HepG2 (cell line): ENCODE data around the gene FNDC10. TPM values are rescaled to one million over a fixed set of nuclear protein-coding genes. Genes with fewer than 3 reads are reported as not detected.
A peak's percentile ranks its signal among the peaks of the same experiment; 100 is the strongest.

Experiments
- ATAC-seq: fragments of 200-7000 bp; cut with Tn5 transposase; 3 replicates; pipeline ENCODE4 v1.9.1; 2020; ENCODE audit warnings: mild to moderate bottlenecking, moderate library complexity
- BruUV-seq: library from RNA; stranded (reverse); fragments of 400-500 nt; replicated peaks from 2 replicates; lab custom pipeline; 2021; lab: Mats Ljungman, UMichigan
- CTCF ChIA-PET: fragments of 300-600 bp; formaldehyde crosslinking; extraction: SDS; loops from one replicate; lab custom pipeline; 2021; ENCODE audit warnings: low total read pairs, inconsistent platforms, low intra/inter-chr PET ratio; lab: Yijun Ruan, JAX
- POLR2A ChIA-PET: fragments of 350-600 bp; sonication (Branson Sonifier 250); formaldehyde crosslinking; loops from one replicate; lab custom pipeline; 2020; ENCODE audit warnings: antibody characterized with exemption, inconsistent platforms; lab: Yijun Ruan, JAX
- DNase-seq: peaks from one replicate; pipeline ENCODE4 v3.0.0-alpha.2; 2015; ENCODE audit warnings: low spot score
- FAIRE-seq: peaks from 3 replicates; lab custom pipeline; 2011; peaks lifted over from hg19 to GRCh38; lab: Jason Lieb, UNC
- H2AFZ ChIP-seq: one replicate; pipeline ENCODE4 v1.6.1; 2011; ENCODE audit warnings: low read length, inconsistent platforms
- H3K27ac ChIP-seq: fragments of 300-600 bp; 3 replicates; pipeline ENCODE4 v1.8.0; 2011; ENCODE audit warnings: mixed run types, mild to moderate bottlenecking, mixed read lengths, low read length, inconsistent platforms; ENCODE audit not compliant: insufficient read depth; ENCODE audit errors: extremely low read length
- H3K27me3 ChIP-seq, 2 experiments: fragments of 200-600 bp in 1 of 2; 2 replicates in 1 of 2; 3 replicates in 1 of 2; pipeline versions ENCODE4 v1.6.0 to v1.8.0; 2011; ENCODE audit warnings: low read length in 2 of 2, mild to moderate bottlenecking in 2 of 2, moderate library complexity in 2 of 2, inconsistent platforms in 1 of 2; ENCODE audit not compliant: insufficient read depth in 2 of 2, control insufficient read depth in 1 of 2
- H3K36me3 ChIP-seq, 2 experiments: fragments of 200-600 bp in 1 of 2; replicated peaks in 1 of 2; 2 replicates in 1 of 2; 3 replicates in 1 of 2; pipeline versions ENCODE4 v1.5.1 to v1.8.0; 2011; ENCODE audit warnings: low read length in 2 of 2, inconsistent platforms in 1 of 2; ENCODE audit not compliant: insufficient read depth in 2 of 2, control insufficient read depth in 1 of 2
- H3K4me1 ChIP-seq: 2 replicates; pipeline ENCODE4 v1.5.1; 2012; ENCODE audit warnings: low read length, inconsistent platforms; ENCODE audit not compliant: insufficient read depth
- H3K4me2 ChIP-seq: 2 replicates; pipeline ENCODE4 v1.6.0; 2011; ENCODE audit warnings: low read depth, low read length, inconsistent platforms
- H3K4me3 ChIP-seq, 3 experiments: fragments of 200-600 bp in 1 of 3; sonication (generic), shearing (Covaris generic) in 1 of 3; replicated peaks in 1 of 3; 2 replicates each; pipeline ENCODE4 v1.5.1; 2011 to 2016; ENCODE audit warnings: low read length in 3 of 3, inconsistent platforms in 2 of 3, low read depth in 2 of 3, mild to moderate bottlenecking in 2 of 3, control low read depth in 1 of 3, mixed read lengths in 1 of 3; ENCODE audit not compliant: insufficient read depth in 1 of 3
- H3K79me2 ChIP-seq: one replicate; pipeline ENCODE4 v1.6.1; 2011; ENCODE audit warnings: low read length, inconsistent platforms; ENCODE audit not compliant: insufficient read depth
- H3K9ac ChIP-seq: 2 replicates; pipeline ENCODE4 v1.6.0; 2011; ENCODE audit warnings: mild to moderate bottlenecking, low read depth, low read length, inconsistent platforms; ENCODE audit not compliant: insufficient read depth
- H3K9me3 ChIP-seq: 2 replicates; pipeline ENCODE4 v1.5.1; 2012; ENCODE audit warnings: mild to moderate bottlenecking, low read length
- H4K20me1 ChIP-seq: 2 replicates; pipeline ENCODE4 v1.6.0; 2011; ENCODE audit warnings: inconsistent platforms, mild to moderate bottlenecking, low read length, moderate library complexity; ENCODE audit not compliant: insufficient read depth
- AHR ChIP-seq: IDR thresholded peaks from 2 replicates; pipeline ENCODE4 v1.6.1; 2018; ENCODE audit warnings: missing genetic modification reagents, missing compliant biosample characterization
- DPF2 ChIP-seq: sonication (generic); formaldehyde crosslinking; IDR thresholded peaks from 2 replicates; pipeline ENCODE4 v1.4.0; 2020; ENCODE audit warnings: mild to moderate bottlenecking, low read depth, missing genetic modification reagents, borderline replicate concordance
- FIP1L1 ChIP-seq: fragments of 200-400 bp; formaldehyde crosslinking; IDR thresholded peaks from 2 replicates; pipeline ENCODE4 v1.6.1; 2018; ENCODE audit warnings: low read depth, mild to moderate bottlenecking, low read length, moderate library complexity, borderline replicate concordance; ENCODE audit not compliant: insufficient read depth
- IKZF1 ChIP-seq: fragments of 450-650 bp; IDR thresholded peaks from 2 replicates; pipeline ENCODE4 v1.7.1; 2016
- IRF9 ChIP-seq: sonication (generic); formaldehyde crosslinking; IDR thresholded peaks from 2 replicates; pipeline ENCODE4 v1.8.0; 2022; ENCODE audit warnings: missing genetic modification reagents, mild to moderate bottlenecking, borderline replicate concordance
- ISL2 ChIP-seq: sonication (generic); formaldehyde crosslinking; IDR thresholded peaks from 2 replicates; pipeline ENCODE4 v1.5.0; 2020; ENCODE audit warnings: missing genetic modification reagents
- ZNF704 ChIP-seq: sonication (generic); formaldehyde crosslinking; IDR thresholded peaks from 2 replicates; pipeline ENCODE4 v1.8.1; 2023; ENCODE audit warnings: mild to moderate bottlenecking, inconsistent platforms, moderate library complexity, missing genetic modification reagents, borderline replicate concordance
- ZNF746 ChIP-seq: sonication (generic); formaldehyde crosslinking; IDR thresholded peaks from 2 replicates; pipeline ENCODE4 v1.8.0; 2022; ENCODE audit warnings: mild to moderate bottlenecking, missing genetic modification reagents
- ZNF816 ChIP-seq: sonication (generic); formaldehyde crosslinking; IDR thresholded peaks from 2 replicates; pipeline ENCODE4 v1.8.0; 2022; ENCODE audit warnings: missing genetic modification reagents, mild to moderate bottlenecking, borderline replicate concordance
- WGBS: methylation state at CpG from one replicate; pipeline ENCODE4 v1.1.6; 2017; ENCODE audit warnings: low lambda C conversion rate; 5-methylcytosine and 5-hydroxymethylcytosine counted together
- in situ Hi-C: cut with HindIII; loops from 2 replicates; pipeline ENCODE4 v1.10.0; 2017; ENCODE audit warnings: low pct_unique_long_range_greater_than_20kb; ENCODE audit not compliant: extremely low pct_ligation_motif_present
- intact Hi-C: fragments of 100-400 bp; cut with micrococcal nuclease; formaldehyde crosslinking; loops from one replicate; pipeline ENCODE4 v1.10.0; 2022; ENCODE audit not compliant: unreplicated experiment
- polyA plus RNA-seq, 8 experiments: library from polyadenylated mRNA; depleted of rRNA in 3 of 8; stranded (reverse) in 7 of 8; unstranded in 1 of 8; fragments of >200 nt; fragmentation: Illumina TruSeq in 4 of 8; extraction: Trizol in 4 of 8; gene quantifications; 2 replicates each; pipeline versions ENCODE4 v1.2.1 to v1.2.3, GENCODE V29; 2011 to 2016; ENCODE audit warnings: low read depth in 4 of 8, missing spikeins in 1 of 8, mixed read lengths in 1 of 8; ENCODE audit not compliant: insufficient read depth in 1 of 8
- total RNA-seq, 5 experiments: library from RNA; depleted of rRNA; stranded (reverse); fragments of >200 nt; fragmentation: Illumina TruSeq; extraction: Trizol; gene quantifications; 2 replicates each; pipeline ENCODE4 v1.2.3, GENCODE V29; 2016; ENCODE audit warnings: low read depth in 1 of 5
- TF ChIP-seq, protein P1 (sequence below), 2 experiments: sonication (generic) in 1 of 2; formaldehyde crosslinking in 1 of 2; IDR thresholded peaks; 2 replicates each; pipeline versions ENCODE4 v1.4.0 to v1.6.1; 2016 to 2020; ENCODE audit warnings: borderline replicate concordance in 1 of 2, low read depth in 1 of 2, mild to moderate bottlenecking in 1 of 2, missing genetic modification reagents in 1 of 2

FNDC10 gene
- total and polyA plus RNA-seq, 2 of the 13 experiments (the other 11 are each of a cell fraction or from before 2014, with no cell fraction given) = 2.2 to 2.5 TPM

GRCh38 chr1:1616045-1616790, 16.3 kb upstream of the FNDC10 start (continued):
- 0 out of 2 replicates have a peak, but pooled peaks have one; percentile 13 for TF ChIP-seq ZNF704 (CRISPR knock-in tag)
- TF ChIP-seq ZNF746 = 0 out of 2 replicates have a peak, but pooled peaks have one; percentile 10
- TF ChIP-seq, all 625 proteins: peak for 10

- Histone ChIP-seq H3K27ac (peak within 1 kb of the TSS; percentile 99), H3K27me3 (no peaks in the 10 kb centered on the region; a peak in 2 of 5 replicates), H3K36me3 (peaks cover 1 to 14% of the 10 kb centered on the region in 2 experiments; a peak in 2 of 5 replicates), H4K20me1 (peaks cover 8% of the 10 kb centered on the region; the same call in 1 of the 2 replicates), H2AFZ (no peak within 1 kb of the TSS), H3K4me3 (peak within 1 kb of the TSS; percentile 90 to 100 (median 98)), H3K79me2 (peaks cover 18% of the 10 kb centered on the region), H3K9me3 (no peaks in the 10 kb centered on the region), H3K4me2 (peak within 1 kb of the TSS; percentile 91), H3K4me1 (peaks cover 44% of the 10 kb centered on the region), H3K9ac (peak within 1 kb of the TSS; percentile 100)
- BruUV-seq = no TSS peak
- in situ Hi-C loops (loop anchor here (5.0 kb wide), 1 partner anchor 38 kb away; no protein-coding TSS in a partner anchor), intact Hi-C loops (no loop called here)
- ChIA-PET POLR2A (interaction anchor here (0.7 to 3.3 kb wide), 11 partner anchors 12 to 182 kb away, joined by 3 to 29 read pairs (median 4); no protein-coding TSS in a partner anchor), CTCF (no interaction called here)
- ATAC-seq = peak; percentile 85
- peak; percentile 94 for DNase-seq
- FAIRE-seq = no peak
- WGBS = no CpG with 5 or more reads among the region's 107 CpGs
- TF ChIP-seq, protein P1, sequence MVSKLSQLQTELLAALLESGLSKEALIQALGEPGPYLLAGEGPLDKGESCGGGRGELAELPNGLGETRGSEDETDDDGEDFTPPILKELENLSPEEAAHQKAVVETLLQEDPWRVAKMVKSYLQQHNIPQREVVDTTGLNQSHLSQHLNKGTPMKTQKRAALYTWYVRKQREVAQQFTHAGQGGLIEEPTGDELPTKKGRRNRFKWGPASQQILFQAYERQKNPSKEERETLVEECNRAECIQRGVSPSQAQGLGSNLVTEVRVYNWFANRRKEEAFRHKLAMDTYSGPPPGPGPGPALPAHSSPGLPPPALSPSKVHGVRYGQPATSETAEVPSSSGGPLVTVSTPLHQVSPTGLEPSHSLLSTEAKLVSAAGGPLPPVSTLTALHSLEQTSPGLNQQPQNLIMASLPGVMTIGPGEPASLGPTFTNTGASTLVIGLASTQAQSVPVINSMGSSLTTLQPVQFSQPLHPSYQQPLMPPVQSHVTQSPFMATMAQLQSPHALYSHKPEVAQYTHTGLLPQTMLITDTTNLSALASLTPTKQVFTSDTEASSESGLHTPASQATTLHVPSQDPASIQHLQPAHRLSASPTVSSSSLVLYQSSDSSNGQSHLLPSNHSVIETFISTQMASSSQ (IDR thresholded peaks at IDR 0.05; ENCODE audit: low read depth) = no peak
- TF ChIP-seq, protein P1 (CRISPR knock-in tag; IDR thresholded peaks at IDR 0.05; ENCODE audit: borderline replicate concordance) = peak; percentile 80
- peak; percentile 64 for TF ChIP-seq ISL2 (CRISPR knock-in tag)
- TF ChIP-seq IKZF1 = no peak
- TF ChIP-seq IRF9 = peak; percentile 78; the same call in 1 of the 2 replicates
- no peak for TF ChIP-seq ZNF816 (CRISPR knock-in tag)
- peak; percentile 54; the same call in 1 of the 2 replicates for TF ChIP-seq AHR
- TF ChIP-seq DPF2 = peak; percentile 68; the same call in 1 of the 2 replicates
- TF ChIP-seq FIP1L1 = peak; percentile 25; the same call in 1 of the 2 replicates
Observed at GRCh38 chr1:1615256-1616044, 15.5 kb upstream of the FNDC10 start, which contains the start of gene MIB2. Gene MIB2 (plus strand): TSS chr1:1615500. CDS start chr1:1623453, 7,953 bp downstream.
